Uterus (tissue), 4 donors: ENCODE data around the gene NDUFS6. TPM values are rescaled to one million over a fixed set of nuclear protein-coding genes. Genes with fewer than 3 reads are reported as not detected.
A peak's percentile ranks its signal among the peaks of the same experiment; 100 is the strongest.

Experiments used
- DNase-seq, 2 donors: peaks; one replicate each; pipeline ENCODE4 v3.0.0-alpha.2; 2019 to 2020
- H3K27ac ChIP-seq, 2 donors: fragments of 200-600 bp; sonication (generic); 1 replicate in 1 of 2; 2 replicates in 1 of 2; pipeline ENCODE4 v1.5.1; 2016 to 2018
- H3K27me3 ChIP-seq, 2 donors: fragments of 200-600 bp; sonication (generic); one replicate each; pipeline ENCODE4 v1.5.1; 2018 to 2019; ENCODE audit warnings: control low read depth in 1 of 2
- H3K36me3 ChIP-seq, 2 donors: fragments of 200-600 bp; sonication (generic); one replicate each; pipeline ENCODE4 v1.5.1; 2019; ENCODE audit warnings: control low read depth in 1 of 2
- H3K4me1 ChIP-seq, 2 donors: fragments of 200-600 bp; sonication (generic); one replicate each; pipeline ENCODE4 v1.5.1; 2018 to 2019; ENCODE audit warnings: control low read depth in 1 of 2
- H3K4me3 ChIP-seq, 2 donors: fragments of 200-600 bp; sonication (generic); 1 replicate in 1 of 2; 2 replicates in 1 of 2; pipeline ENCODE4 v1.5.1; 2018 to 2019; ENCODE audit warnings: mild to moderate bottlenecking in 1 of 2
- H3K9me3 ChIP-seq, 2 donors: fragments of 200-600 bp; sonication (generic); one replicate each; pipeline ENCODE4 v1.5.1; 2019; ENCODE audit warnings: control low read depth in 1 of 2
- POLR2A ChIP-seq, 2 donors: fragments of 450-650 bp; IDR thresholded peaks; one replicate each; pipeline ENCODE4 v1.6.1; 2016; ENCODE audit warnings: antibody characterized with exemption in 2 of 2, mild to moderate bottlenecking in 1 of 2, moderate library complexity in 1 of 2
- intact Hi-C: fragments of 100-400 bp; cut with DNase I; formaldehyde crosslinking; loops from one replicate; pipeline ENCODE4 v1.15.1; 2023; ENCODE audit warnings: low total_unique reads
- total RNA-seq, 4 donors: library from RNA; depleted of rRNA in 3 of 4; stranded (reverse); fragments of >200 nt in 3 of 4; gene quantifications; one replicate each; pipeline versions ENCODE4 v1.1.0 to v1.2.4, GENCODE V29; 2014 to 2023
- TF ChIP-seq, protein P1 (sequence below), 4 experiments: fragments of 200-600 bp in 2 of 4; fragments of 450-650 bp in 2 of 4; sonication (generic) in 2 of 4; IDR thresholded peaks; one replicate each; pipeline ENCODE4 v1.5.1; 2016 to 2019; ENCODE audit warnings: antibody characterized with exemption in 4 of 4, mild to moderate bottlenecking in 2 of 4, moderate library complexity in 1 of 4
- donor health status: DM: yes; HTN: yes; CAD: no.

The NDUFS6 gene
- total RNA-seq, 4 donors from 2014 or later = 8.5 to 17.9 (median 14.6) TPM

DNA sequence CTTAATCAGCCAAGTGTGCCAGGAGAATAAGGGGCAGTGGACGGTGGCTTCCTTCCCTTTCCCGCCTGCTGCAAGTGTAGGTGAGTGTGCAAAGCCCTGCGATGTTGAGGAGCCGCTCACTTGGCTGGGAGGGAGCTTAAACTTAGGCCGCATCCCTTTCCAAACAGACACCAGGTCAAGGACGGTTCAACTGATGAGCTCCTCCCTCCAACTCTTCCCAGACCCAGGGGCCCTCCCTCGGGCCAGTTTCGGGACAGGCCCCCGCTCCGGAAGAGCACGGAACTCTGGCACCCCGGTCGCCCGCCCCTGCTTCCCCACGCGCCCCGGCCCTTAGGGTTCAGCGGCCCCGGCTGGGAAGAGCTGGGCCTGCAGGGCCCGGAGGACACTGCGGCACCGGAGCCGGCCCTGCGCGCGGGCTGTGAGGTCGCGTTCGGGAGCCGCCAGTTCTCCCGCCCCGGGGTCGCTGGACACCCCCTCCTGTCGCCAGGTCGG is 2.1 kb upstream of the NDUFS6 start:
- intact Hi-C loops = no loop called here
- H3K4me1 ChIP-seq = no peaks in the 10 kb centered on the region
- H3K27me3 ChIP-seq = no peaks in the 10 kb centered on the region
- TF ChIP-seq POLR2A (IDR thresholded peaks at IDR 0.05) = no peak
- H3K36me3 ChIP-seq = no peaks in the 10 kb centered on the region
- DNase-seq = peak in 1 of 2 donors; percentile 21
- no peaks in the 10 kb centered on the region for H3K9me3 ChIP-seq
- peak overlapping the region; percentile 93 for H3K4me3 ChIP-seq
- peak overlapping the region; percentile 80 to 85 for H3K27ac ChIP-seq

DNA sequence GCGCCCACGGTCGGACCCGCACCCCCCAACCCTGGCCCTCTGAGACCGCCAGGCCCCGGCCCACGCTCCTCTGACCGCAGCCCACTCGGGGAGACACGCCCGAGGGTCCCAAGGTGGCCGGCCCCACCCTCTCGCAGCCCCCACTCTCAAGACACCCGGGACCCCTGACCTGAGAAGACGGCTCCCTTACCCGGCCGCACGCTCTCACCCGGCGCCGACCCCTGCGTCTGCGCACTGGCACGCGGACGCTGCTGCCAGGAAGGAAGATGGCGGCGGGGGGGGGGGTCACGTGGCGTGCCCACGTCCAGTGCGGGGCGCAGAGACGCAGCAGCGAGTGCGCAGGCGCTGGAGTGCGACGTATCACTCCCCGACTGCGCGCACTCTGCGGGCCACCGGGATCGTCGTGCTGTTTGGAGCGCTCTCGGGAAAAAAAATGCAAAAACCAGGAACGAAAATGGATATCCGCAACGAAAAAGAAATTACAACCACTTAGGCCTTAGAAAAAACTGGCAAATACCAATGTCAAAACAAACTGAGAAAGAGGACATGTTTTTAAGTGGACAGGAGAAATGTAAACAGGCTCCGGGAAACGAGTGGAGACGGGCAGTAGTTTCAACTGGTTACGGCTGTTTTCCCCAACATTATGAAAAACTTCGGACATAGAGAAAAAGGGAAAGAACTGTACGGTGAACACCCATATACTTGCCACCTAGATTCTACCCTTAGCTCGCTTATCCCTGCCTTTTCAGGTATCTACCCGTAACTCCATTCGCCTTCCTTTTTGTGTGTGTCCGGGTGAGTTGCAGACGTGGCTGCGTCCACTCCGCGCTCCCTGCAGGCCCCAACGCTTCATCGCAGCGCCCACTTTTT is 1.4 kb upstream of the NDUFS6 start, which contains the start of gene MRPL36:
Gene MRPL36, minus strand, starts transcription at position 236 of the 870 bp plus-strand sequence. CDS start 902 bp downstream, outside the sequence.
- intact Hi-C loops = no loop called here
- H3K36me3 ChIP-seq = no peaks in the 10 kb centered on the region

DNA sequence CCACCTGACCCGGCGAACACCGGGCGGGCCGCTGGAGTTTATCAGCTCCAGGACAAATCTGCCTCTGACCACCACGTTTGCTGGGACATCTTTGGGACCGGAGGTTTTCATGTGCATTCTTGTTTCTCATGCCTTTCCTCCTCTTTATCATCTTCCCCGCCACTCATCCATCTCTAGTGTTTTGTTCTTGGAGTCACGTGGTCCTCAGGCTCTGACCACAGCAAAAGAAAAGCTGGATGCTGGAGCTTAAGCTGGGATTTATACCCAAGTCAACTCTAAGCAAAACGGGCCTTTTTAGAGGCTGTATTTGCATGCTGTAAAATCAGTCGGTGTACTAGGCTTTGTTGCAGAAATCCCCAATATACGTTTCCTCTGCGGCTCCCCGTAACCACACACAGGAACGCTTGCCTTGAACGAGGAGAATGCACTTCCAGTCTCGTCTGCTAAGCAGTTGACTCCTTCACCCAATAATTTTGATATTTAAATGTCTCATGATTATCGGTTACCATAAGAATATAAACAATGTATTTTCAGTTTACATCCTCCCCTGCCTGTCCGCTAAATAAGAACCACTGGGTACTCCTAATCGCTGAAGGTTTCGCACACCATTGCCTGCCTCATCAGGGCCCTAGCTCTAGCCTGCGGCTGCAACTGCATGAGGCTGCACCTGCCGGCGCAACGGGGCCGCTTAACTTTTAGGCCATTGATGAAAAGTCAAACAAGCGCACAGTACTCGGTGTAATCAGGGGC is 560 bp upstream of the NDUFS6 start:
- no peak for DNase-seq
- Histone ChIP-seq H3K27me3 (no peaks in the 10 kb centered on the region), H3K4me3 (peak overlapping the region; percentile 93), H3K4me1 (no peaks in the 10 kb centered on the region), H3K27ac (peak overlapping the region; percentile 80 to 85), H3K9me3 (no peaks in the 10 kb centered on the region), H3K36me3 (no peaks in the 10 kb centered on the region)
- intact Hi-C loops = no loop called here
- TF ChIP-seq, protein P1, sequence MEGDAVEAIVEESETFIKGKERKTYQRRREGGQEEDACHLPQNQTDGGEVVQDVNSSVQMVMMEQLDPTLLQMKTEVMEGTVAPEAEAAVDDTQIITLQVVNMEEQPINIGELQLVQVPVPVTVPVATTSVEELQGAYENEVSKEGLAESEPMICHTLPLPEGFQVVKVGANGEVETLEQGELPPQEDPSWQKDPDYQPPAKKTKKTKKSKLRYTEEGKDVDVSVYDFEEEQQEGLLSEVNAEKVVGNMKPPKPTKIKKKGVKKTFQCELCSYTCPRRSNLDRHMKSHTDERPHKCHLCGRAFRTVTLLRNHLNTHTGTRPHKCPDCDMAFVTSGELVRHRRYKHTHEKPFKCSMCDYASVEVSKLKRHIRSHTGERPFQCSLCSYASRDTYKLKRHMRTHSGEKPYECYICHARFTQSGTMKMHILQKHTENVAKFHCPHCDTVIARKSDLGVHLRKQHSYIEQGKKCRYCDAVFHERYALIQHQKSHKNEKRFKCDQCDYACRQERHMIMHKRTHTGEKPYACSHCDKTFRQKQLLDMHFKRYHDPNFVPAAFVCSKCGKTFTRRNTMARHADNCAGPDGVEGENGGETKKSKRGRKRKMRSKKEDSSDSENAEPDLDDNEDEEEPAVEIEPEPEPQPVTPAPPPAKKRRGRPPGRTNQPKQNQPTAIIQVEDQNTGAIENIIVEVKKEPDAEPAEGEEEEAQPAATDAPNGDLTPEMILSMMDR (IDR thresholded peaks at IDR 0.05) = no peak
- no peak for TF ChIP-seq POLR2A (IDR thresholded peaks at IDR 0.05)

More for the DNA sequence above, 1.4 kb upstream of the NDUFS6 start, which contains the start of gene MRPL36:
- TF ChIP-seq, protein P1 (IDR thresholded peaks at IDR 0.05) = peak in 1 of 4 experiments; percentile 10
- peak; percentile 68 to 81 for TF ChIP-seq POLR2A (IDR thresholded peaks at IDR 0.05)
- Histone ChIP-seq H3K4me3 (peak within 1 kb of the TSS; percentile 93), H3K4me1 (no peaks in the 10 kb centered on the region), H3K27ac (peak within 1 kb of the TSS; percentile 80 to 85), H3K27me3 (no peaks in the 10 kb centered on the region), H3K9me3 (no peaks in the 10 kb centered on the region)
- DNase-seq = peak; percentile 87 to 91

DNA sequence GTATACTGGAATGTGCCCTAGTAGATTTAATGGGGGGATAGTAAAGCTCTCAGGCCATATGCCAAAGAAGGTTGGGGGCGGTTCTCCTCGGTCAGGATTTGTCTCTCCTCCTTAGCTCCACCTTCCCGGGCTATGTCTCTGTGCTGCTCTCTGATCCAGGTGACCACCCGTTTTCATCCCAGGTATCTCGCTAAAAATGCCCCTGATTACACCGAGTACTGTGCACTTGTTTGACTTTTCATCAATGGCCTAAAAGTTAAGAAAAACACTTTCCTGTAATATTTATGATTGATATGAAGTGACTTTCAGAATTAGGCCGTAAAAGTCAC is 724 bp downstream of the NDUFS6 start:
- Histone ChIP-seq H3K4me1 (no peaks in the 10 kb centered on the region), H3K27me3 (no peaks in the 10 kb centered on the region), H3K4me3 (peak overlapping the region; percentile 93), H3K27ac (peak overlapping the region; percentile 80 to 85), H3K9me3 (no peaks in the 10 kb centered on the region), H3K36me3 (no peaks in the 10 kb centered on the region)
- no peak for DNase-seq
- intact Hi-C loops = no loop called here
- no peak for TF ChIP-seq POLR2A (IDR thresholded peaks at IDR 0.05)

DNA sequence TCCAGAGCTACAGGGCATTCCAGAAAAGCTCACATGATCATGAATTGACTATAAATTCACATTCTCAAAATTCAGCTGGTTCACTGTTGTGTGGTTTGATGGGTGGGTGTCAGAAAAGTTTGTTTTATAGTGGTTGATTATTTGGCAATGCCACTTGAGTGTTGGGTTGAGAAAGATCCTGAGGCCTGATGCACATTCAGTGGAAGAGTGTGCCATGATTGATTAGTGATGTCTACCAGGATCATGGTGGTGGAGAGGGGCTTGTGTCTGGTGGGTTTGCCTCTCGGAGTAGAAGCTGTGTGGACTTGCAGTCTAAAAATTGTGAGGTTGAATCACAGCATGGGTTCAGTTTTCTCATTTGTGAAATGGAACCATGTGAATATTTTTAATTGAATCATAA is 2.0 kb downstream of the NDUFS6 start:
- Histone ChIP-seq H3K36me3 (no peaks in the 10 kb centered on the region), H3K27me3 (no peaks in the 10 kb centered on the region), H3K4me3 (no peak overlapping the region), H3K27ac (no peak overlapping the region), H3K4me1 (no peaks in the 10 kb centered on the region), H3K9me3 (no peaks in the 10 kb centered on the region)
- intact Hi-C loops = no loop called here
- no peak for DNase-seq
- TF ChIP-seq, protein P1 (IDR thresholded peaks at IDR 0.05) = no peak
- TF ChIP-seq POLR2A (IDR thresholded peaks at IDR 0.05) = no peak
